Measurements from ENCODE around the gene ALDH16A1.

GRCh38 chr19:49512970-49513745 is 60.1 kb downstream of the ALDH16A1 start:
- TF ChIP-seq, protein P1, sequence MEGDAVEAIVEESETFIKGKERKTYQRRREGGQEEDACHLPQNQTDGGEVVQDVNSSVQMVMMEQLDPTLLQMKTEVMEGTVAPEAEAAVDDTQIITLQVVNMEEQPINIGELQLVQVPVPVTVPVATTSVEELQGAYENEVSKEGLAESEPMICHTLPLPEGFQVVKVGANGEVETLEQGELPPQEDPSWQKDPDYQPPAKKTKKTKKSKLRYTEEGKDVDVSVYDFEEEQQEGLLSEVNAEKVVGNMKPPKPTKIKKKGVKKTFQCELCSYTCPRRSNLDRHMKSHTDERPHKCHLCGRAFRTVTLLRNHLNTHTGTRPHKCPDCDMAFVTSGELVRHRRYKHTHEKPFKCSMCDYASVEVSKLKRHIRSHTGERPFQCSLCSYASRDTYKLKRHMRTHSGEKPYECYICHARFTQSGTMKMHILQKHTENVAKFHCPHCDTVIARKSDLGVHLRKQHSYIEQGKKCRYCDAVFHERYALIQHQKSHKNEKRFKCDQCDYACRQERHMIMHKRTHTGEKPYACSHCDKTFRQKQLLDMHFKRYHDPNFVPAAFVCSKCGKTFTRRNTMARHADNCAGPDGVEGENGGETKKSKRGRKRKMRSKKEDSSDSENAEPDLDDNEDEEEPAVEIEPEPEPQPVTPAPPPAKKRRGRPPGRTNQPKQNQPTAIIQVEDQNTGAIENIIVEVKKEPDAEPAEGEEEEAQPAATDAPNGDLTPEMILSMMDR (conservative IDR thresholded peaks at IDR 0.05; ENCODE audit: low read length), result no peak
- no peak for TF ChIP-seq EZH2phosphoT487 (IDR thresholded peaks at IDR 0.05; ENCODE audit: borderline replicate concordance)

Measured in Loucy (cell line).